GM18507 (cell line): Measurements from ENCODE around the gene MC5R.
"Not testable (repeated sequence)": the region's sequence is repeated elsewhere in the genome, so short reads cannot be mapped to it uniquely, and the experiment has no call there.

Source experiments
- DNase-seq: peaks from one replicate; pipeline ENCODE4 v3.0.0; 2011; ENCODE audit warnings: low read depth; ENCODE audit not compliant: insufficient read length; ENCODE audit errors: extremely low spot score
- FAIRE-seq: peaks from 2 replicates; lab custom pipeline; 2011; peaks lifted over from hg19 to GRCh38; lab: Jason Lieb, UNC

The MC5R gene

DNA sequence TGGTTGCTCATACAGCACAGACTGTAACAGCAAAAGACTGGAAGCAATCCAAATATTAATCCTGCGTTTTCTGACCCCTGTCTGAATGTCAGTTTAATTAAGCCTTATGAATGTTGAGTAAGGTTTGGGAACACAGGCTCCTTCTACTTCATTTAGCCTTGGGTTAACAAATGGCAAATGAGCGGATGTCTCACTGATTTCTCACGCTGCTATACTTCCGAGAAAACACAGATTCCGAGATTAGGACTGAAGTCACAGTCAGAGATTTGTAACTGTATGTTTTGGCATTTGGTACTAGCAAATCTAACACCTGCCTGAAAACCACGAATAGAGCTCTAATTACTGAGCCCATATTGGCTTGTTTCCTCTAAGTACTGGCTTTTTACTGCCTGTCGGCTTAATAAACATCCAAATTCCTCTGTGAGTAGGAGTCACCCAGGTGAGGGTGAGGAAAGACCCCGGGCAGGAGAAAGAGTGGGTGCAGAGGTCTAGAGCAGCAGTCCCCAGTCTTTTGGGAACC is 10.6 kb downstream of the MC5R start:
- FAIRE-seq: no peak
- DNase-seq: no peak

DNA sequence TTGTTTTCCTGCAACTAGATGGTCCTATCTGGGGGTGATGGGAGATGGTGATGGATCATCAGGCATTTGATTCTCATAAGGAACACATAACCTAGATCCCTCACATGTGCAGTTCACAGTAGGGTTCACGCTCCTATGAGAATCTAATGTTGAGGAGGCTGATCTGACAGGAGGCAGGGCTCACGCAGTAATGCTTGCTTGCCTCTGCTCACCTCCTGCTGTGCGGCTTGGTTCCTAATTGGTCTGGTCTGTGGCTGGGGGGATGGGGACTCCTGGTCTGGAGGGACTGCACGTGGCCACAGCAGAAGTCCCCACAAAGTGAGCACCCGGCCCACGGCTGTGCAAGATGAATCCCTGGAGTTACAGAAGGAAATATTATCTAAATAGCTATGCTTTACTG is 11.3 kb downstream of the MC5R start:
- DNase-seq: no peak
- FAIRE-seq: no peak

DNA sequence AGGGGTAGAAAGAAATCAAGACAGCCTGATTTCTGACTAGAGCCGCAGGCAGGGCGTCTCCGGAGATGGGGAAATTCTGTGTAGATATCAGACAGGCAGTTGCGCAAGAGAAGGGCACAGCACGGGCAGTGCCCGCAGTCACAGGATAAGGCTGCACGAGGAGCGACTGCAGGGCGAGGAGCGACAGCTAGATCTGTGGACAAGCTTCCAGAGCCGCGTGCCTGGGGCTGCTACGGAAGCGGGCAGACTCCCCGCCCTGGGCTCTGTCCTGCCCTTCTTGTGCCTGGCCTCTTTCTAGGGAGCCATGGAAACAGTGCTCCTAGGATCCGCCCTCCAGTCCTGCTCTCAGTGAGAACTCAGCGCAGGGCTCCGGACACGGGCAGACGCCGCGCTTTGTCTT is 12.6 kb downstream of the MC5R start:
- no peak for DNase-seq

DNA sequence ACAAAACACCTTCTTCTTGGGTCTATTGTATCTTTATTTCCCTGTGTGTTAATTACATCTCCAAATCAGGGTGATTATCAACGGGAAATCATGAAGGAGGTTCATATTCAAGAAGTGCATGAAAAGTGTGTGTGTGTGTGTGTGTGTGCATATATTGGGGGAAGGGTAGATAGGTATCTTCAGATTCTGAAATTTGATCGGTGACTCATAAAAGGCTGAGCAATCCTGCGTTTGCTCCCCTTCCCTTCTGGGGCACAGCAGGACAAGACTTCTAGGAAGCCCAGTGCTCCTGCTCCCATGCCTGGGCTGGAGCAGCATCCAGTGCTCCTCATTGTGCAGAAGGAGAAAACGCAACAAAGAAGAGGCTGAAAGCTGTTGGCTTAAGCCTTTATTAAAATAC is 25.8 kb downstream of the MC5R start:
- no peak for DNase-seq

More for the DNA sequence above, 12.6 kb downstream of the MC5R start:
- FAIRE-seq: no peak

DNA sequence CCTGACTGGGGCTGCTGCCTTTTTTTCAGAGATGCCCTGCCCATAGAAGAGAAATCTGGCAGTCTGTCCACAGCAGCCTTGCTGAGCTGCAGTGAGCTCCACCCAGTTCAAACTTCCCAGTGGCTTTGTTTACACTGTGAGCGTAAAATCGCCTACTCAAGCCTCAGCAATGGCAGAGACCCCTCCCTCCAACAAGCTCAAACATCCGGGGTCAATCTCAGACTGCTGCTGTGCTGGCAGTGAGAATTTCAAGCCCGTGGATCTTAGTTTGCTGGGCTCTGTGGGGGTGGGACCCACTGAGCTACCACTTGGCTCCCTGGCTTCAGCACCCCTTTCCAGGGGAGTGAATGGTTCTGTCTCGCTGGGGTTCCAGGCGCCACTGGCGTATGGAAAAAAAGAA is 38.9 kb downstream of the MC5R start:
- not testable (repeated sequence) for DNase-seq, FAIRE-seq

More for the DNA sequence above, 25.8 kb downstream of the MC5R start:
- no peak for FAIRE-seq

DNA sequence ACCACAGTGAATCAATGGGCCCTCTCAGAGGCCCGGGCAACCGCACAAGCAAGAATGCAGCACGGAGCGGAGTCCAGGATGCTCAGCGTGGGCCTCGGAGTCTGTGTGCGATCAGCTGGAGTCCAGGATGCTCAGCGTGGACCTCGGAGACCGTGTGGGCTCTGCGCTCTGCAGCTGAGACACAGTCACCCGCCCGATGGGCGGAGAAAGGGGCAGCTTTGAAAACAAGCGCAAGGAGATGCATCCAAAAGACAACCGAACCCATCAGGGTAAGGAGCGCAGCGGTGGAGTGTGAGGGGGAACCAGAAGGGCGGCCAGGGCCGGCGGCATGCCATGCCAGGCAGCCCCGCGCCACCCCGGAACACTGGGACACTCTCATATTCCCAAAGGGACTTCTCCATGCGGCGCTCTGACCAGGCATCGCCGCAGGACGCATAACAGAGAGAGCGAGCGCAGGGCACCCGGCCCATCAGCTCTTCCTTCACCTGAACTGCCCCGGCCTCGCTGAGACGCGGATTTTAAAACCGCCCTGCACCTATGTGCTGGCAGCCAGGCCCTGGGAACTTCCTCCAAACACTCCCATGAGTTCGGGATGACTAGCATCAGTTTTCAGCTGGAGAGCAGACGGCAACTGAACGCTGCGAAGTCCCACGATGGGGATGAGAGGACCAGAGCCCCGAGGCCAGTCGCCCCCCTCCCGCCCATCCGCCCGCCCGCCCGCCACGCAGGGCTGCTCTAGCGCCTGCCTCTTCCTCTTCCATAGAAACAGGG is 44.7 kb downstream of the MC5R start:
- no peak for DNase-seq
- FAIRE-seq: no peak

DNA sequence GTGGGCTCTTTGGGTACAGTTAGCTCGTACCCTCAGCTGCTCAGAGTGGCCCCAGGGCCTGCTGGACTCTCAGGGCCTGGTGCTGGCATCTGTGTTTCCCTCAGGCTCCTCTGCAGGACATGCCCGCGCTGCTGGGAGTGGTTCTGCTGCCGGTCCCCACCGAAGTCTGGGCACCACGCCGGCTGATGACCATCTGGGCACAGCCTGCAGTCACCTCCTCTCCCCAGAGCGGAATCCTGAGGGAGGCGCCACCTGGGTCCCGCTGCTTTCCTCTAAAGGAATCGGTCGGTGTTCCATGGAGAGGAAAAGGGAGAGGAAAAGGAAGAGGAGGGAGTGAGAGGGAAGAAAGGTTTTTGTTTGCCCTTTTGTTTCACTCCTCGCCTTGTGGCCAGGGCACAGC is 47.8 kb downstream of the MC5R start:
- FAIRE-seq: no peak

DNA sequence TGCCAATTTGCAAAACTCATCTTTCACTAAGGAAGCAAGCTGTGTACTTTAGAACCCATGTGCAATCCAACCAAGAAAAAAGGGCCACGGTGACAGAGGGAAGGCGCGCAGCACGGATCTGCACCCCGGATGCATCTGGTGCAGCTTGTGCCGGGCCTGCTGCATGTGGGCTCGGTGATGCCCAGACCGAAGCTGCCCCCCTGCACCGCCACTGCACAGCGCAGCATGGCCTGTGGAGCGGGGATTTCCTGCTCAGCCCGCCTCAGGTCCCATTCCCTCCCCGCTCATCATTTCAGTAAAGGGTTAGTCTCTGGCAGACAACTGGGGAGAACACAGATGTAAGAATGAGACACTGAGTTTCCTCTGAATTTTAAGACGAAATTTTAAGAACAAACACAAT is 48.4 kb downstream of the MC5R start:
- no peak for DNase-seq
- FAIRE-seq: no peak

More for the DNA sequence above, 47.8 kb downstream of the MC5R start:
- DNase-seq: no peak

DNA sequence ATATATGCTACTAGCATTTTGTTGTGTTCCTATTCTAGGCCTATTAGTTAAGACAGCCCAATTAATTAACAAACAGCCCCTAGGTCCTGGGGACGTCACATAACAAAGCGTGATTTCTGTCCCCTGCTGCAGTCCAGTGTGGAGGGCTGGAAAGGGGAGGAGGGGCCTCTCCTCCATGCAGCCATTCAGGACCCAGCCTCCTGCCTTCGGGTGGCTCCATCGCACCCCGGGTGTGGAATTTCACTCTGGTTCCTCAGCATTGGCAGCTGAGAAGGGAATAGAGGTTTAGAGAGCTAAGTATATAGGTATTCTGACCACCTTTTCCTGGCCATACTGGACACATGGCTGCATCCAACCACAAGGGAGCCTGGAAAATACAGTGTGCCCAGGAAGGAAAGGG is 49.0 kb downstream of the MC5R start:
- FAIRE-seq (no peak), DNase-seq (no peak)

DNA sequence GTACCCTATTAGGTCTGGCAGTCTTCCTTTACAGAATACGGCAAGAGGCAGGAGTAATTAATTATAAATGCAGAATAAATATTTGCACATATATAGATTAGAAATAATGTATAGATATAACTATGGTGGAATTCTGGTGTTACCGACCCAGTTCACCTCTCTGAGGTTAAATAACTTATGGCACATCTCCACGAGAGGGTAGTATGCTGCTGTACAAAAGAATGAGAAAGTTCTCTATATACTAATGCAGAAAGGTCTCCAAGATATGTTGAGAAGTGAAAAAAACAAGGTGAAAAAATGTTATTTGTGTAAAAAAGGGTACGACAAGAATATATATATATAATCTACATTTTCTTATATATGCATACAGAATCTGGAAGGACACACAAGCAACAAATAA is 50.6 kb downstream of the MC5R start:
- no peak for DNase-seq

More for the DNA sequence above, 50.6 kb downstream of the MC5R start:
- FAIRE-seq: no peak
